HG03139 (cell line): ENCODE measurements around the gene C3orf70.

Source experiments
- ATAC-seq: cut with Tn5 transposase; IDR thresholded peaks from one replicate; pipeline ENCODE4 v1.9.1; 2021; ENCODE audit not compliant: unreplicated experiment

C3orf70 gene

GRCh38 chr3:185056908-185057307 lies 96.0 kb downstream of the C3orf70 start:
- no peak for ATAC-seq

DNA sequence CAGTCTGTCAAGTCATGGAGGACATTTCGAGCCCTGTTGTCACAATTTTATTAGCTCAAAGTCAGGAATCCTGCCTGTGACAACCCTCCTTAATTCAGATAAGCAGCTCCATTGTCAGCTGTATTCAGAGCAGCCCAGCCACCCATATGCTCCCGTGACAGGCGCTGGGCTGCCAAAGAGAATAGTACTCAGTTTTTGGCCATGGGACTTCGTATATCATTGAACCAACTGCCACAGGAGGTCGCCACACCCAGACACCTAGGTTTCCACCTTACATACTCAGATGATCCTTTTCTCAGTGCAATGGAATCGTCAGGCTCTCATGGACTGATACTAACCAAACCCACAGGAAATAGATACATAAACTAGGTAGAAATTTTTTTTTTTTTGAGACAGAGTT lies 100.2 kb downstream of the C3orf70 start:
- no peak for ATAC-seq

- ATAC-seq: no peak
Observed at GRCh38 chr3:185051801-185052200, 101.1 kb downstream of the C3orf70 start.

DNA sequence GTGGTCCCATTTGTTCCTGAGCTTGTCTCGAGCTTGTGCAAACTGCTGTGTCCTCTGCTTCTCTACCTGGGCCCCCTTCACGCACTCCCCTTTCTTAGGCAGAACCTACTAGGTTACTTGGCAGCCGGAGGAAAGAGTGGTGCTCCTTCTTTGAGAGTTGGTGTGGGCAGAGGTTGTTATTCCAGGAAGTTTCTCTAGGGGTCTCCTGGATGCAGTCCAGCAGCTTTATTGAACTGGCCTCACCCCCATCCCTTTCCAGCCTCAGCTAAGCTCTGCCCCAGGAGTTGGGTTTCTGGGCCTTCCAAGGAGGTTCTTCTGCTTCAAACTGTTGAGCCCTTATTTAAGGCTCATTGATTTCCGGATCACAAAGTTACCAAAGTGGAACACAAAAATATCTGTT lies 103.2 kb downstream of the C3orf70 start:
- no peak for ATAC-seq

- ATAC-seq: no peak
Observed at GRCh38 chr3:185046603-185047002, 106.3 kb downstream of the C3orf70 start.

DNA sequence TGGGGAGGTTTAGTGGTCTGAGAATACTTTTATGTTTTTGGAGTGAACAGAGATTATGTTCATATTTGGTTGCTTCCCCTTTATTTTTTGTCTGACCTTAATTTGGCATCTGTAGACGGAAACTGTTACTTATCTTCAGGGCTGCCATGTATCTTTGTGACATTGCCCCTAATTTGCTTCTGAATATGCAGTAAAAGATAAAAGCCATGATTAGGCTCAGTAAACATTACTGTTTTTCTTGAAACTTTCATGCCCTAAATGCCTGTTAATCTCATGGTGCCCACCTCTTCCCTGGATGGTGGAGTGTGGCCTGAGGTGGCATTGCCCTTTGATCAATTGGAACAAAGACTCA lies 106.7 kb downstream of the C3orf70 start:
- ATAC-seq: no peak

GRCh38 chr3:185042312-185043050 lies 110.4 kb downstream of the C3orf70 start:
- no peak for ATAC-seq

- no peak for ATAC-seq
Observed at GRCh38 chr3:185041540-185041939, 111.3 kb downstream of the C3orf70 start.

- ATAC-seq: no peak
Observed at GRCh38 chr3:185040425-185040824, 112.4 kb downstream of the C3orf70 start.

GRCh38 chr3:185037801-185038200 lies 115.1 kb downstream of the C3orf70 start:
- ATAC-seq: no peak

- ATAC-seq: no peak
Observed at GRCh38 chr3:185030951-185031350, 121.9 kb downstream of the C3orf70 start.

DNA sequence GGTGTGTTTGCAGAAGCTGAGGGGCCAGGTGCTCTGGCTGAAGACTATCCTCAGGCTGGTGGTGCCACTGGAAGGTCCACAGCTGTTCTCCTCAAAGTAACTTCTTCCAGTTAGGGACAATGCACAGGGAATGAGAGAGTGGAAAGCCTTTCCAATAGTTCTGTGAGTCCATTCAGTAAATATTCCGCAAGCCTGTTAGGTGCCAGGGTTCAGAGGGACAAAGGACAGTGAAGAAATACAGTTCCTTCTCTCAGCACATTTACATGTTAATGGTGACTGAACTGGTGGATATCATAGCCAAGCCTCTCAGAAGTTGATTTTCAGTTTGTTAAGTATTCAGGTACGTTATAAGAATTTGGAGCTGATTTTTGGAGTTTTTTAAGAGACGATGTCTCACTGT lies 122.5 kb downstream of the C3orf70 start:
- ATAC-seq: no peak

GRCh38 chr3:185029086-185029485 lies 123.8 kb downstream of the C3orf70 start:
- ATAC-seq: no peak

DNA sequence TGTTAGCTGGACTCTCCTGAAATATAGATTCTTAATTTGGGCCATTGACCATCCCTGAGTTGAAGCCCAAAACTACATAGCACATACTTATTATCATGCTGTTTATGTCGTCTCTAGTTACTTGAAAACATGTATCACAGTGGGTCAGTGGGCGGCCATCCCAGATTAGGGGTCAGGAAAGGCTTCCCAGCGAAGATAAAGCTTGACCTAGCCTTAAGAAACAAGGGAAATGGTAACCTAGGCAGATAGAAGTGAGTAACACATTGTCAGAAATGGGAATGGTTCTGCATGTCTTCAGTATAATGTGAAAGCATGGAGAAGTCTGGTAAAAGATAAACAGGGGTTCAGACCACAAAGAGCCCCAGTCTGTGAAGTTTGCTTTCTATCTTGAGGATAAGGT lies 124.7 kb downstream of the C3orf70 start:
- ATAC-seq: no peak
